ENCODE measurements around the gene CXorf49.
"Not testable (repeated sequence)": the region's sequence is repeated elsewhere in the genome, so short reads cannot be mapped to it uniquely, and the experiment has no call there.

The CXorf49 gene

DNA sequence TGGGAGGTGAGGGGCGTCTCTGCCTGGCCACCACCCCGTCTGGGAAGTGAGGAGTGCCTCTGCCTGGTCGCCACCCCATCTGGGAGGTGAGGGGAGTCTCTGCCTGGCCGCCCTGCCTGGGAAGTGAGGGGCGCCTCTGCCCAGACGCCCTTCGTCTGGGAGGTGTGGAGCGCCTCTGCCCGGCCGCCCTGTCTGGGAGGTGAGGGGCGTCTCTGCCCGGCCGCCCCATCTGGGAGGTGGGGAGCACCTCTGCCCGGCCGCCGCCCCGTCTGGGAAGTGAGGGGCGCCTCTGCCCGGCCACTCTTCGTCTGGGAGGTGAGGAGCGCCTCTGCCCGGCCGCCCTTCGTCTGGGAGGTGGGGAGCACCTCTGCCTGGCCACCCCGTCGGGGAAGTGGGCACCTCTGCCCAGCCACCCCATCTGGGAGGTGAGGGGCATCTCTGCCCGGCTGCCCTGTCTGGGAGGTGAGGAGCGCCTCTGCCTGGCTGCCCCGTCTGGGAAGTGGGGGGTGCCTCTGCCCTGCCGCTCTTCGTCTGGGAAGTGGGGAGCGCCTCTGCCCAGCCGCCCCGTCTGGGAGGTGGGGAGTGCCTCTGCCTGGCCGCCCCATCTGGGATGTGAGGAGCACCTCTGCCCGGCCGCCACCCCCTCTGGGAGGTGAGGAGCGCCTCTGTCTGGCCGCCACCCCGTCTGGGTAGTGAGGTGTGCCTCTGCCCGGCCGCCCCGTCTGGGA, 41.9 kb downstream of the CXorf49 start:
- not testable (repeated sequence) for FAIRE-seq; DNase-seq (ENCODE audit: insufficient read length, low spot score)

DNA sequence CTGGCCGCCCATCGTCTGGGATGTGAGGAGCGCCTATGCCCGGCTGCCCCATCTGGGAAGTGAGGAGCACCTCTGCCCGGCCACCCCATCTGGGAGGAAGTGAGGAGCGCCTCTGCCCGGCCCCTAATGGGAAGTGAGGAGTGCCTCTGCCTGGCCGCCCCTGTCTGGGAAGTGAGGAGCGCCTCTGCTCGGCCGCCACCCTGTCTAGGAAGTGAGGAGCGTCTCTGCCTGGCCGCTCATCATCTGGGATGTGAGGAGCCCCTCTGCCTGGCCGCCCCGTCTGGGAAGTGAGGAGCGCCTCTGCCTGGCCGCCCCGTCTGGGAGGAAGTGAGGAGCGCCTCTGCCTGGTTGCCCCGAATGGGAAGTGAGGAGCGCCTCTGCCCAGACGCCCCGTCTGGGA, 42.4 kb downstream of the CXorf49 start:
- not testable (repeated sequence) for FAIRE-seq; DNase-seq (ENCODE audit: insufficient read length, low spot score)

DNA sequence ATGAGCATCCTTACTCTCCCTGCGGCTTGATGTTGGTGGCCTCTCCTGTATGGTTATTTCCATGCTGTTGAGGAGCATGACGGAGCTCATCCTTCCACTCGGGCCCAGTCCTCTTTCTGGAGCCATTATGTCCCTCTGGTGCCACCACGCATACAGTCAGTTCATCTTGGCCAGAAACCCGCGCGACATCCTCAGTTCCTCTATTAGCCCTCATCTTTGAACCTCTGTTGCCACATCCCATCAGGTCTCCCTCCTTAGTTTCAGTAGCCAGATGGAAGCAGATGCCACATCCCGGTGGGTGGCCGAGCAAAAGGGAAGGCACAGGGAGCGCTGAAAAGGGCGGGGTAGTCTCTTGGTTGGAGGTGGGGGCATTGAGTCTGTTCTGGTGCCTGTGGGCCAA, 46.1 kb downstream of the CXorf49 start:
- FAIRE-seq = no peak
- DNase-seq (ENCODE audit: insufficient read length, low spot score) = no peak

DNA sequence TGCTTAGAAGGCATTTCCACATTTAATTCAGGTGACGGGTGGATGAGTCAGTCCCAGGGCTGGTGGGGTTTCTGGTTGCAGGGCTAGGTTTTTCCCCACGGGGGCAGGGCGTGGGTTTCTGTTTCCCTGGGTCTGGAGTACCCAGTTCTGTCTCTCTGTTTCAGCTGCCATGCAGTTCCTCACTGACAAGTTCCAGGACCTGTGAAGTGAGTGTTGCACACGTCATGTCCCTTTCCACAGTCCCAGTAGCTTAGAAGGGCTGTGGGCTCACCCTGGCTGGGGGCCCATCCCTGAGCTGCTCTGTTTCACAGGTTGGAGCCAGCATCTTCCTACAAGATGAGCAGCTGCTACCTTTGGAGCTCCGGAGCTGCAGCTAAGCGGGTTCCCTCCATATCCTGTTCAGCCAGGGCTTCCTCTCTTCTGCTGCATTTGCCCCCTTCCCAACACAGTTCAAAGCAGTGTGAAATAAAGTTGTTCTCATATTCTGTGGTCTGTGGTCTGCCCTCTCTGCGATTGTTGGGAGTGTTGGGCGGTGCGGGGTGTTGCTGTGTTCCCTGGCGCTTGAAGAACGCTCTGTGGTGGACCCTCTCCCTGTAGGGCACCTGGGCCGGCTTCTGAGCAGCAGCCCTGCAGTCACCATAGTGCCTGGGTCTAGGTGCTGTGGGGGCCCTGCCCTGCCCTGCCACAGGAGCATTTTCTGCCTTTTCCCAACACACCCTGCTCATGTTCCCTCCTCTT, 46.9 kb downstream of the CXorf49 start:
- DNase-seq (ENCODE audit: insufficient read length, low spot score) = no peak
- FAIRE-seq = peak; percentile 85

DNA sequence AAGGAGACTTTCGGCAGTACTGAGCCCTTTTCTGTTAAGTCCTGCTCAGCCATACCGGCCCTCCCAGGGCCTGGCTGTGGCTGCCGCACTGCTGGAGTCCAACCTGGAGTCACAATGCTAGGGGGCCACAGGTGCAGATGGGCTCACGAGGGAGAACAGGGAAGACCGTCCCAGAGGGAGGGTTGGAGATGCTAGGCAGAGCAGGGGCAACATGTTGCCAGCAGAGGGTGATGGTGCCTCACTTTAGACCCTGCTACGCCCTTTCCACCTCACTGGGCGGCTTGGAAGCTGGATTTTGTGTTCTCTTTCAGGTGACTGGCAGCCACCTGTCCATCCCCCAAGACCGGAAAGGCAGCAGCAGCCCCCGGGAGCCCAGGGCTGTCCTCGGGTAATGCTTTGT, 48.1 kb downstream of the CXorf49 start:
- FAIRE-seq = peak; percentile 89
- not testable (repeated sequence) for DNase-seq (ENCODE audit: insufficient read length, low spot score)

DNA sequence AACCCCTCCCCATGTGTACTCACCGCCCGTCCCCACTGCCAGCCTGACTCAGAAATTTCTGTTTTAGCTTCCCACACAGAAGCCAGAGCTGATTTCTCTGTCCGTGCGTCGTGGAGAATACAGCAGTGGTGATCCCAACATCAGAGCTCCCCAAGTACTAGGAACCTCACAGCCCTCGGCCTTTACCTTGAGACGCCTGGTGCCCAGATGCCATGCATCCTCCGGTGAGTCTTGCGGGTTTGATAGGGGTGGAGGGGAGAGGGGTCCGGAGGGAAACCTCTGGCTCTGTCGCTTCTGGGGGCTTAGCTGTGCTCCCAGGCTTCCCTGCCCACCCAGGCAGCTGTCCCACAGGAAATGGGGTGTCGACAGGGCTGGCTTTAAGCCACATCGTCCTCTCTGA, 48.6 kb downstream of the CXorf49 start:
- FAIRE-seq (no peak), DNase-seq (ENCODE audit: insufficient read length, low spot score) (no peak)

DNA sequence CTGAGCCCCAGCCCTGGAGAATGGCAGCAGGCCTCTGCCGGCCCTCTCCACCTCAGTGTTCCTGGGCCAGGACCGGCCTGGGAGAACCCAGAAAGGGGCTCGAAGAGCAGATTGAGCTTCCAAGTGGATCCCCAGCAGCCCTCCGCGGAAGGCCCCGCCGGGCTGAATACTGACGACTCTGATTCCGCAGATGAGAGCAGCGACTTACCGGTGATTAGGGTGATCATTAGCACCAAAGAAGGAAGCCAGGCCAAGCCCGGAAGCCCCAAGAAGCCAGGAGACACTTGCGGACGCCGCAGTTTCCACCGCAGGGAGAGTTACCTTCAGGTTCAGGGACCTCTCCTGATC, 49.9 kb downstream of the CXorf49 start:
- FAIRE-seq (no peak), DNase-seq (ENCODE audit: insufficient read length, low spot score) (no peak)

DNA sequence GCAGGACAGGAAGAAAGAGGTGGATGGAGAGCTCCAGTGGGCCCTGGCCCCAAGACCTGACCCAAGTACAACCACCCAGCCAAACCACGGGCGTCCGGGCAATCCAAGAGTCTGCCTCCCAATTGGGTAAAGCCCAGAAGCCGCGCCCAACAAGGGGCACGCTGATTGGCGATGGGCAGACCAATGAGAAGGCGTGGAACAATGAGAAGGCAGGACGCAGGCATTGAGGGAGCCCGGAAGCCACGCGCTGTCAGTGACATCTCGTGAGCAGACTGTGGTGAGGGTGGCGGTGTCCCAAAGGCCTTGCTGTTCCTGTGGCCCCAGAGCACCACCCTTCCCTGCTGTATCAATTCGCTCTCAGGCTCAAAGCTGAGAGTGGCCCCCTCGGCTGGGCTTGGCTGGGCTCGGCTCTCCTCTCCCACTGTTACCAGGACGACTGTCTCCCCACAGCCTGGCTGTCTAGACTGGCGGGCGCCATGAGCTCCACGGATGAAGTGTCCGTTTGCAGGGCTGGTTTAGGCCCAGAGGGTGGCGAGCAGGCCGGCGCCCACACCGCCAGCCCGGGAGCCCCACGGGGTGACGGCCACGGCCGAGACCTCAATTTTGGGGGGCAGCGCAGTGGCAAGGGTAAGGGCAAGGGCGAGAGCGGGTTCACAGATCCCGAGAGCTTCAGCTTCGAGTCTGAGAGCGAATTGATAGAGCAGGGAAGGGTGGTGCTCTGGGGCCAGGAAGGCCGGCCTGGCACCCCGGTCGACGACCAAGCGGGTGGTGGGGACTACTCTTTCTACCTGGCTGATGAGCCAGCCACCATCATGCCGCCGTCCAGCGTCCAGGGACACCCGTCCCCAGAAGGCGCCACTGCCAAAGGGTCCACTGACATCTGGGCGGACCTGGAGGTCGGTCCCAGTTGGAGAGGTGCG, 50.5 kb downstream of the CXorf49 start, which contains the start of gene LOC101059915:
TSS of gene LOC101059915 (plus strand) at position 219 of the 920 bp plus-strand sequence.
- no peak for DNase-seq (ENCODE audit: insufficient read length, low spot score)
- no peak for FAIRE-seq

DNA sequence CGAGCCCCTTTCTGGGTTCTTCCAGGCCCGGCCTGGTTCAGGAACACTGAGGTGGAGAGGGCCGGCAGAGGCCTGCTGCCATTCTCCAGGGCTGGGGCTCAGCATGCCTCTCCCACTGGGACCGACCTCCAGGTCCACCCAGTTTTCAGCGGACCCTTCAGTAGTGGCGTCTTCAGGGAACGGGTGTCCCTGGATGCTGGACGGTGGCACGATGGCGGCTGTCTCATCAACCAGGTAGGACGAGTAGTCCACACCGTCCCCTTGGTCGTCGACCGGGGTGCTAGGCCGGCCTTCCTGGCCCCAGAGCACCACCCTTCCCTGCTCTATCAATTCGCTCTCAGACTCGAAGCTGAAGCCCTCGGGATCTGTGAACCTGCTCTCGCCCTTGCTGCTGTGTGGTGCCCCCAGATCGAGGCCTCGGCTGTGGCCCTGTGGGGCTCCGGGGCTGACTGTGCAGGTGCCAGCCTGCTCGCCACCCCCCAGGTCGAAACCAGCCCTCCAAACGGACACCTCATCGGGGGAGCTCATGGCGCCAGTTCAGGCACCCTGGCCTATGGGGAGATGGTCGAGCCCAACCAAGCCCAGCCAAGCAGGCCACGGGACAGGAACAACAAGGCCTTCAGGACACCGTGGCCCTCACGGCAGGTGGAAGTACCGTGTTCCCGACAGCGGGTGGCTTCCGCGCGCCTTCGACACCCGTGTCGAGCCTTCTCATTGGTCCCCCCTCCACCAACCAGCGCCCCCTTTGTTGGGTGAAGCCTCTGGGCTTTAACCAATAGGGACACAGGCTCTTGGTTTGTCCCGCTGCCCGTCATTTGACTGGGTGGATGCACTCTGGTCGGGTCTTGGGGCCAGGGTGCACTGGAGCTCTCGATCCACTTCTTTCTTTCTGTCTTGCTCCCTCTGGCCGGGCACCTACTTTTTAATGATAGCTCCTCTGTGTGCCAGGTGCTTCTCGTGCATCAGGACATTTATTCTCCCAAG, 51.6 kb downstream of the CXorf49 start:
- no peak for FAIRE-seq
- DNase-seq (ENCODE audit: insufficient read length, low spot score) = no peak

DNA sequence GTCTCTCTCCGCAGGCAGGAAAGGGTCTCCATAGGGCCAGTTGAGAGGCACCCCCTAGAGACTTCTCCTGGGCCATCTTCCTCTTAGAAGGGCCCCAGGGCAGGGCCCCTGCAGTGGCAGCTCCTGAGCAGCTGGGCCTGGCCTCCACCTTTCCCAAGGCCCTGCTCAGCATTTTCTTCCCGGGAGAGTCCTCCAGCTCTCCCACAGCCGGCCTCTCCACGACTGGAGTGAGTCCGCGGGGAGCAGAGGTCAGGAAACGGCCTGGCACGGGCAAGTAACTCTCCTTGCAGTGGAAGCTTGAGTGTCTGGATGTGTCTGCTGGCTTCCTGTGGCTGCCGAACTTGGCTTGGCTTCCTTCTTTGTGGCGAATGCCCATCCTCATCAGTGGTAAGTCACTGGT, 52.3 kb downstream of the CXorf49 start:
- FAIRE-seq = no peak

DNA sequence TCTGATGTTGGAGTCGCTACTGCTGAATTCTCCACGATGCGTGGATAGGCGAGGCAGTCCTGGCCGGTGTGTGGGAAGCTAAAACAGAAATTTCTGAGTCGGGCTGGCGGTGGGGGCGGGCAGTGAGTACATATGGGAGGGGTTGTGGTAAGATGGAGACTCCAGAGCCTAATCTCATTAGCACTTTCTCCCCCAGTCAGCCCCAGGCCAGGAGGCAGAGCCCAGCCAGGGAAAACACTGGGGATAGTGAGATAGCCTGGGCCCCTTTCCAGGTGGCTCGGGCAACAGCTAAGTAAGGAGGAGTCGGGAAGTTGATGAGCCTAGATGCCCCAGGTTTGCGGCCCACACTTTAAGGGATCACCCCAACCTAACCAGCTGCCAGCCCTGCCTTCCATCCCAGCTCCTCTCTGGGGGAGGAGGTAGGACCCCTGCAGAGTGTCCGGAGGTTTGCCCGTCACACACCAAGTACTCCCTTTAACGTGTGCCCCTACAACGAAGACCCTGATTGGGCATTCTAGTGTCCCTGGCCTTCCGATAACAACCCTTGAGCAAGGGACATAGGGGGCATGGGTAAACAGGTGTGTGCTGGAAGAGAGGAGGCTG, 53.1 kb downstream of the CXorf49 start:
- FAIRE-seq = no peak
- no peak for DNase-seq (ENCODE audit: insufficient read length, low spot score)

More for the DNA sequence above, 52.3 kb downstream of the CXorf49 start:
- no peak for DNase-seq (ENCODE audit: insufficient read length, low spot score)
